Neuron (in vitro differentiated cells): ENCODE results near the gene LMTK2.

ENCODE experiments used
- H2AFZ ChIP-seq: one replicate; pipeline ENCODE4 v1.6.1; 2013; ENCODE audit warnings: low read depth, mild to moderate bottlenecking, inconsistent platforms, low read length, moderate library complexity
- H3K27me3 ChIP-seq: one replicate; pipeline ENCODE4 v1.6.1; 2013; ENCODE audit warnings: low read length; ENCODE audit not compliant: insufficient read depth
- H3K36me3 ChIP-seq: one replicate; pipeline ENCODE4 v1.6.1; 2013; ENCODE audit warnings: low read length; ENCODE audit not compliant: insufficient read depth
- H3K4me1 ChIP-seq: one replicate; pipeline ENCODE4 v1.6.1; 2013; ENCODE audit warnings: low read length; ENCODE audit not compliant: insufficient read depth
- H3K4me3 ChIP-seq: 2 replicates; pipeline ENCODE4 v1.5.1; 2013; ENCODE audit warnings: mild to moderate bottlenecking, low read length, moderate library complexity
- H3K9me3 ChIP-seq: one replicate; pipeline ENCODE4 v1.6.1; 2013; ENCODE audit warnings: low read length

Gene LMTK2

GRCh38 chr7:98163269-98163668 lies 56.6 kb downstream of the LMTK2 start:
- no peak overlapping the region for H2AFZ ChIP-seq
- H3K9me3 ChIP-seq: peaks cover under 1% of the 10 kb centered on the region
- no peaks in the 10 kb centered on the region for H3K27me3 ChIP-seq
- peaks cover 16% of the 10 kb centered on the region for H3K36me3 ChIP-seq
- no peak overlapping the region for H3K4me3 ChIP-seq
- peaks cover 3% of the 10 kb centered on the region for H3K4me1 ChIP-seq

GRCh38 chr7:98163704-98164494 lies 57.2 kb downstream of the LMTK2 start:
- peaks cover 14% of the 10 kb centered on the region for H3K36me3 ChIP-seq
- peaks cover 3% of the 10 kb centered on the region for H3K4me1 ChIP-seq

GRCh38 chr7:98165827-98166667 lies 59.4 kb downstream of the LMTK2 start:
- Histone ChIP-seq H3K27me3 (no peaks in the 10 kb centered on the region), H2AFZ (no peak overlapping the region), H3K36me3 (no peaks in the 10 kb centered on the region), H3K9me3 (no peaks in the 10 kb centered on the region), H3K4me3 (no peak overlapping the region), H3K4me1 (peaks cover 8% of the 10 kb centered on the region)

More at GRCh38 chr7:98163704-98164494, 57.2 kb downstream of the LMTK2 start:
- Histone ChIP-seq H3K9me3 (no peaks in the 10 kb centered on the region), H2AFZ (no peak overlapping the region), H3K27me3 (no peaks in the 10 kb centered on the region), H3K4me3 (no peak overlapping the region)

- no peaks in the 10 kb centered on the region for H3K27me3 ChIP-seq
- no peaks in the 10 kb centered on the region for H3K9me3 ChIP-seq
- H3K36me3 ChIP-seq: no peaks in the 10 kb centered on the region
- no peak overlapping the region for H2AFZ ChIP-seq
- H3K4me3 ChIP-seq: no peak overlapping the region
- peaks cover 12% of the 10 kb centered on the region for H3K4me1 ChIP-seq
These were observed 60.0 kb downstream of the LMTK2 start for GRCh38 chr7:98166668-98166970.

- H3K9me3 ChIP-seq: no peaks in the 10 kb centered on the region
- H2AFZ ChIP-seq: no peak overlapping the region
- H3K4me3 ChIP-seq: no peak overlapping the region
- no peaks in the 10 kb centered on the region for H3K27me3 ChIP-seq
- peaks cover 5% of the 10 kb centered on the region for H3K36me3 ChIP-seq
- peaks cover 12% of the 10 kb centered on the region for H3K4me1 ChIP-seq
These were observed 61.0 kb downstream of the LMTK2 start for GRCh38 chr7:98167653-98168052.

- H2AFZ ChIP-seq: no peak overlapping the region
- no peaks in the 10 kb centered on the region for H3K27me3 ChIP-seq
- peaks cover 5% of the 10 kb centered on the region for H3K36me3 ChIP-seq
- no peaks in the 10 kb centered on the region for H3K9me3 ChIP-seq
- H3K4me3 ChIP-seq: no peak overlapping the region
- H3K4me1 ChIP-seq: peaks cover 12% of the 10 kb centered on the region
These were observed 61.7 kb downstream of the LMTK2 start for GRCh38 chr7:98168181-98168903.

- H3K9me3 ChIP-seq: no peaks in the 10 kb centered on the region
- H2AFZ ChIP-seq: no peak overlapping the region
- H3K4me3 ChIP-seq: no peak overlapping the region
- H3K27me3 ChIP-seq: no peaks in the 10 kb centered on the region
- peaks cover 9% of the 10 kb centered on the region for H3K4me1 ChIP-seq
- peaks cover 5% of the 10 kb centered on the region for H3K36me3 ChIP-seq
These were observed 62.4 kb downstream of the LMTK2 start for GRCh38 chr7:98168904-98169621.

- Histone ChIP-seq H3K9me3 (no peaks in the 10 kb centered on the region), H3K4me3 (no peak overlapping the region), H3K27me3 (no peaks in the 10 kb centered on the region), H3K36me3 (peaks cover 8% of the 10 kb centered on the region), H3K4me1 (peaks cover 9% of the 10 kb centered on the region), H2AFZ (no peak overlapping the region)
These were observed 64.3 kb downstream of the LMTK2 start for GRCh38 chr7:98170966-98171365.

GRCh38 chr7:98171449-98171848 lies 64.8 kb downstream of the LMTK2 start:
- H3K4me1 ChIP-seq: peaks cover 9% of the 10 kb centered on the region
- H3K36me3 ChIP-seq: peaks cover 10% of the 10 kb centered on the region
- H3K9me3 ChIP-seq: no peaks in the 10 kb centered on the region
- H2AFZ ChIP-seq: no peak overlapping the region
- no peaks in the 10 kb centered on the region for H3K27me3 ChIP-seq
- H3K4me3 ChIP-seq: no peak overlapping the region

GRCh38 chr7:98174334-98175259 lies 67.9 kb downstream of the LMTK2 start:
- H3K4me1 ChIP-seq: peaks cover 9% of the 10 kb centered on the region
- no peak overlapping the region for H2AFZ ChIP-seq
- H3K27me3 ChIP-seq: no peaks in the 10 kb centered on the region
- no peak overlapping the region for H3K4me3 ChIP-seq
- H3K36me3 ChIP-seq: peaks cover 27% of the 10 kb centered on the region
- H3K9me3 ChIP-seq: no peaks in the 10 kb centered on the region

- no peak overlapping the region for H3K4me3 ChIP-seq
- H2AFZ ChIP-seq: no peak overlapping the region
- H3K9me3 ChIP-seq: no peaks in the 10 kb centered on the region
- H3K36me3 ChIP-seq: peaks cover 27% of the 10 kb centered on the region
- H3K4me1 ChIP-seq: peaks cover 9% of the 10 kb centered on the region
- no peaks in the 10 kb centered on the region for H3K27me3 ChIP-seq
These were observed 68.7 kb downstream of the LMTK2 start for GRCh38 chr7:98175260-98175940.
